Testis (tissue), 3 donors: ENCODE measurements around the gene SHF. TPM values are rescaled to one million over a fixed set of nuclear protein-coding genes. Genes with fewer than 3 reads are reported as not detected.

ENCODE experiments used
- DNase-seq: peaks from one replicate; pipeline ENCODE4 v3.0.0-alpha.2; 2019
- H3K27ac ChIP-seq, 2 donors: fragments of 200-600 bp; sonication (generic); one replicate each; pipeline ENCODE4 v1.5.1; 2019
- H3K27me3 ChIP-seq: fragments of 200-600 bp; sonication (generic); one replicate; pipeline ENCODE4 v1.5.1; 2019
- H3K36me3 ChIP-seq: fragments of 200-600 bp; sonication (generic); one replicate; pipeline ENCODE4 v1.5.1; 2017; ENCODE audit warnings: low read depth; ENCODE audit errors: missing control alignments
- H3K4me1 ChIP-seq: fragments of 200-600 bp; sonication (generic); one replicate; pipeline ENCODE4 v1.5.1; 2019
- H3K4me3 ChIP-seq, 2 donors: fragments of 200-600 bp; sonication (generic); one replicate each; pipeline ENCODE4 v1.5.1; 2017 to 2019
- H3K9me3 ChIP-seq: fragments of 200-600 bp; sonication (generic); one replicate; pipeline ENCODE4 v1.5.1; 2017
- CTCF ChIP-seq, 3 experiments: fragments of 450-650 bp in 2 of 3; fragments of 200-600 bp in 1 of 3; sonication (generic) in 1 of 3; IDR thresholded peaks; one replicate each; pipeline ENCODE4 v1.5.1; 2016 to 2019; ENCODE audit warnings: antibody characterized with exemption in 3 of 3, mild to moderate bottlenecking in 2 of 3, moderate library complexity in 1 of 3
- POLR2A ChIP-seq: fragments of 450-650 bp; IDR thresholded peaks from one replicate; pipeline ENCODE4 v1.6.1; 2017; ENCODE audit warnings: antibody characterized with exemption, mild to moderate bottlenecking, moderate library complexity
- WGBS, 2 donors: methylation state at CpG; one replicate each; pipeline ENCODE4 v1.1.5; 2018; 5-methylcytosine and 5-hydroxymethylcytosine counted together
- intact Hi-C: fragments of 100-400 bp; cut with DNase I; formaldehyde crosslinking; loops from one replicate; pipeline ENCODE4 v1.15.1; 2023; ENCODE audit warnings: low total_unique reads
- polyA plus RNA-seq: library from polyadenylated mRNA; stranded (reverse); fragments of 350-450 nt; fragmentation: Illumina TruSeq; extraction: RNeasy Lipid Tissue Mini Kit (QIAGEN cat#74804); gene quantifications from one replicate; pipeline ENCODE4 v1.2.3, GENCODE V29; 2014; ENCODE audit warnings: low read depth, low replicate concordance; ENCODE audit not compliant: insufficient read depth
- total RNA-seq, 2 donors: library from RNA; depleted of rRNA; stranded (reverse); fragments of >200 nt; gene quantifications; one replicate each; pipeline ENCODE4 v1.2.3, GENCODE V29; 2016

The SHF gene
- total and polyA plus RNA-seq, 3 donors from 2014 or later, result 9.3 to 13.2 (median 12.7) TPM

GRCh38 chr15:45165536-45165935 is 22.2 kb downstream of the SHF start:
- no peak for TF ChIP-seq CTCF (IDR thresholded peaks at IDR 0.05)
- no peak for TF ChIP-seq POLR2A
- DNase-seq, result no peak
- no peaks in the 10 kb centered on the region for H3K9me3 ChIP-seq
- H3K4me3 ChIP-seq, result no peak overlapping the region
- WGBS, 2 donors, result 61 to 83% methylated on average over 1 to 5 of the region's 5 CpGs
- H3K4me1 ChIP-seq, result peaks cover 19% of the 10 kb centered on the region
- no peaks in the 10 kb centered on the region for H3K27me3 ChIP-seq
- H3K36me3 ChIP-seq, result no peaks in the 10 kb centered on the region
- H3K27ac ChIP-seq, result no peak overlapping the region
- intact Hi-C loops, result no loop called here

GRCh38 chr15:45164914-45165313 is 22.9 kb downstream of the SHF start:
- Histone ChIP-seq H3K27me3 (no peaks in the 10 kb centered on the region), H3K4me1 (peaks cover 19% of the 10 kb centered on the region), H3K4me3 (no peak overlapping the region), H3K36me3 (no peaks in the 10 kb centered on the region), H3K9me3 (no peaks in the 10 kb centered on the region), H3K27ac (no peak overlapping the region)
- intact Hi-C loops, result no loop called here
- 95 to 100% methylated on average over 1 of the region's 1 CpG for WGBS, 2 donors
- no peak for TF ChIP-seq POLR2A
- TF ChIP-seq CTCF (IDR thresholded peaks at IDR 0.05), result no peak
- DNase-seq, result no peak

GRCh38 chr15:45163508-45163856 is 24.3 kb downstream of the SHF start:
- intact Hi-C loops, result no loop called here
- Histone ChIP-seq H3K4me1 (peaks cover 13% of the 10 kb centered on the region), H3K4me3 (no peak overlapping the region), H3K27ac (no peak overlapping the region), H3K36me3 (no peaks in the 10 kb centered on the region), H3K9me3 (no peaks in the 10 kb centered on the region), H3K27me3 (no peaks in the 10 kb centered on the region)
- no peak for DNase-seq
- TF ChIP-seq CTCF (IDR thresholded peaks at IDR 0.05), result no peak
- TF ChIP-seq POLR2A, result no peak
- WGBS, 2 donors, result 88% methylated on average over 9 of the region's 9 CpGs

GRCh38 chr15:45162771-45163507 is 24.8 kb downstream of the SHF start:
- no peak overlapping the region for H3K4me3 ChIP-seq
- intact Hi-C loops, result no loop called here
- no peaks in the 10 kb centered on the region for H3K36me3 ChIP-seq
- 16 to 47% methylated on average over 5 to 7 of the region's 7 CpGs for WGBS, 2 donors
- H3K4me1 ChIP-seq, result peaks cover 13% of the 10 kb centered on the region
- no peaks in the 10 kb centered on the region for H3K27me3 ChIP-seq
- H3K27ac ChIP-seq, result no peak overlapping the region
- TF ChIP-seq CTCF (IDR thresholded peaks at IDR 0.05) (peak; percentile 59 to 73 (median 61)), POLR2A (no peak)
- H3K9me3 ChIP-seq, result no peaks in the 10 kb centered on the region
- DNase-seq, result peak; percentile 87

GRCh38 chr15:45161666-45162065 is 26.1 kb downstream of the SHF start:
- DNase-seq, result no peak
- 86 to 87% methylated on average over 10 to 14 of the region's 14 CpGs for WGBS, 2 donors

More at GRCh38 chr15:45161666-45162065, 26.1 kb downstream of the SHF start:
- Histone ChIP-seq H3K9me3 (no peaks in the 10 kb centered on the region), H3K4me3 (no peak overlapping the region), H3K27ac (no peak overlapping the region), H3K4me1 (peaks cover 13% of the 10 kb centered on the region), H3K27me3 (no peaks in the 10 kb centered on the region), H3K36me3 (no peaks in the 10 kb centered on the region)
- intact Hi-C loops, result no loop called here
- TF ChIP-seq POLR2A (no peak), CTCF (IDR thresholded peaks at IDR 0.05) (no peak)
